HG02798 (cell line): ENCODE measurements around the gene HIPK3.
"Not testable (repeated sequence)": the region's sequence is repeated elsewhere in the genome, so short reads cannot be mapped to it uniquely, and the experiment has no call there.

Source experiments
- ATAC-seq: cut with Tn5 transposase; IDR thresholded peaks from one replicate; pipeline ENCODE4 v1.9.1; 2021; ENCODE audit warnings: mild to moderate bottlenecking; ENCODE audit not compliant: unreplicated experiment, poor library complexity

HIPK3 gene

GRCh38 chr11:33257897-33258630 is 883 bp downstream of the HIPK3 start:
- peak; percentile 34 for ATAC-seq

GRCh38 chr11:33258631-33259205 is 1.5 kb downstream of the HIPK3 start:
- peak; percentile 12 for ATAC-seq

GRCh38 chr11:33259869-33260268 is 2.7 kb downstream of the HIPK3 start:
- ATAC-seq = no peak

- ATAC-seq = not testable (repeated sequence)
These were observed 4.2 kb downstream of the HIPK3 start for GRCh38 chr11:33261350-33261749.

- ATAC-seq = no peak
These were observed 4.9 kb downstream of the HIPK3 start for GRCh38 chr11:33262011-33262645.

GRCh38 chr11:33263549-33263948 is 6.4 kb downstream of the HIPK3 start:
- no peak for ATAC-seq

- ATAC-seq = no peak
These were observed 7.7 kb downstream of the HIPK3 start for GRCh38 chr11:33264926-33265325.

- ATAC-seq = no peak
These were observed 9.4 kb downstream of the HIPK3 start for GRCh38 chr11:33266393-33267215.

- ATAC-seq = no peak
These were observed 11.9 kb downstream of the HIPK3 start for GRCh38 chr11:33268945-33269540.

- ATAC-seq = no peak
These were observed 12.6 kb downstream of the HIPK3 start for GRCh38 chr11:33269822-33270221.

GRCh38 chr11:33271059-33271458 is 13.9 kb downstream of the HIPK3 start:
- ATAC-seq = no peak

GRCh38 chr11:33272338-33273107 is 15.3 kb downstream of the HIPK3 start:
- no peak for ATAC-seq

- ATAC-seq = peak; percentile 57
These were observed 16.5 kb downstream of the HIPK3 start for GRCh38 chr11:33273656-33274055.

- ATAC-seq = no peak
These were observed 23.2 kb downstream of the HIPK3 start for GRCh38 chr11:33280411-33280810.

- ATAC-seq = no peak
These were observed 24.6 kb downstream of the HIPK3 start for GRCh38 chr11:33281758-33282157.

- no peak for ATAC-seq
These were observed 27.6 kb downstream of the HIPK3 start for GRCh38 chr11:33284818-33285217.

GRCh38 chr11:33290319-33290718 is 33.1 kb downstream of the HIPK3 start:
- no peak for ATAC-seq

GRCh38 chr11:33291004-33291777 is 34.0 kb downstream of the HIPK3 start:
- ATAC-seq = peak; percentile 97

GRCh38 chr11:33292311-33292710 is 35.1 kb downstream of the HIPK3 start:
- ATAC-seq = no peak
